Activated T-cell treated with anti-CD3 and anti-CD28 coated beads, Interleukin-2, amount 50 U/mL, for 72 hours (primary cell): ENCODE measurements around the gene GABBR2. TPM values are rescaled to one million over a fixed set of nuclear protein-coding genes. Genes with fewer than 3 reads are reported as not detected.

Experiments used
- ATAC-seq, 2 donors: fragments of 150-1000 bp; cut with Tn5 transposase; replicated peaks in 1 of 2; 2 replicates each; pipeline ENCODE4 v1.10.0; 2021; ENCODE audit warnings: moderate library complexity in 2 of 2, mild to moderate bottlenecking in 1 of 2
- DNase-seq, 2 donors: peaks; one replicate each; pipeline ENCODE4 v3.0.0; 2021 to 2022; ENCODE audit warnings: mixed read lengths in 1 of 2
- H3K27ac Mint-ChIP-seq: one replicate; pipeline ENCODE4 v1.8.0; 2022; ENCODE audit warnings: mild to moderate bottlenecking, moderate library complexity, mixed read lengths
- H3K27me3 Mint-ChIP-seq: one replicate; pipeline ENCODE4 v1.8.0; 2022; ENCODE audit warnings: low read depth, mixed read lengths
- H3K36me3 Mint-ChIP-seq, 2 donors: one replicate each; pipeline ENCODE4 v1.8.0; 2022; ENCODE audit warnings: mixed read lengths in 2 of 2, mild to moderate bottlenecking in 1 of 2; ENCODE audit not compliant: insufficient read depth in 2 of 2
- H3K4me1 Mint-ChIP-seq: one replicate; pipeline ENCODE4 v1.8.0; 2022; ENCODE audit warnings: low read depth, mixed read lengths
- H3K4me3 Mint-ChIP-seq, 2 donors: one replicate each; pipeline ENCODE4 v1.8.0; 2022; ENCODE audit warnings: mild to moderate bottlenecking in 2 of 2, mixed read lengths in 2 of 2, moderate library complexity in 2 of 2
- H3K9me3 Mint-ChIP-seq, 2 donors: one replicate each; pipeline ENCODE4 v1.8.0; 2022; ENCODE audit warnings: mixed read lengths in 2 of 2
- total RNA-seq, 2 donors: library from RNA; stranded (reverse); gene quantifications; one replicate each; pipeline ENCODE4 v1.2.3, GENCODE V29; 2022

The GABBR2 gene
- total RNA-seq, 2 donors from 2014 or later, result not detected

- Mint-ChIP-seq H3K4me1 (no peaks in the 10 kb centered on the region), H3K36me3 (peaks cover 0 to 8% of the 10 kb centered on the region in 2 donors), H3K27me3 (peaks cover 21% of the 10 kb centered on the region), H3K4me3 (no peak overlapping the region), H3K27ac (no peak overlapping the region), H3K9me3 (peaks cover 2 to 5% of the 10 kb centered on the region in 2 donors)
- no peak for DNase-seq
- no peak for ATAC-seq
These were observed 253.2 kb downstream of the GABBR2 start for GRCh38 chr9:98455256-98456155.

- Mint-ChIP-seq H3K4me3 (no peak overlapping the region), H3K36me3 (no peaks in the 10 kb centered on the region), H3K27me3 (peaks cover 21% of the 10 kb centered on the region), H3K4me1 (no peaks in the 10 kb centered on the region), H3K27ac (no peak overlapping the region), H3K9me3 (no peaks in the 10 kb centered on the region)
- DNase-seq (no peak), ATAC-seq (no peak)
These were observed 255.0 kb downstream of the GABBR2 start for GRCh38 chr9:98453589-98454311.

GRCh38 chr9:98451576-98451975 is 257.2 kb downstream of the GABBR2 start:
- Mint-ChIP-seq H3K27ac (no peak overlapping the region), H3K4me1 (no peaks in the 10 kb centered on the region), H3K36me3 (no peaks in the 10 kb centered on the region), H3K9me3 (no peaks in the 10 kb centered on the region), H3K27me3 (peaks cover 21% of the 10 kb centered on the region), H3K4me3 (no peak overlapping the region)
- no peak for ATAC-seq
- no peak for DNase-seq

- H3K36me3 Mint-ChIP-seq, result no peaks in the 10 kb centered on the region
- no peaks in the 10 kb centered on the region for H3K9me3 Mint-ChIP-seq
- H3K27me3 Mint-ChIP-seq, result peaks cover 22% of the 10 kb centered on the region
- no peak for ATAC-seq
- no peak for DNase-seq
- H3K27ac Mint-ChIP-seq, result no peak overlapping the region
- no peak overlapping the region for H3K4me3 Mint-ChIP-seq
- no peaks in the 10 kb centered on the region for H3K4me1 Mint-ChIP-seq
These were observed 258.2 kb downstream of the GABBR2 start for GRCh38 chr9:98450496-98450895.

GRCh38 chr9:98449871-98450270 is 258.9 kb downstream of the GABBR2 start:
- Mint-ChIP-seq H3K4me1 (no peaks in the 10 kb centered on the region), H3K4me3 (no peak overlapping the region), H3K9me3 (no peaks in the 10 kb centered on the region), H3K36me3 (no peaks in the 10 kb centered on the region), H3K27me3 (peaks cover 23% of the 10 kb centered on the region), H3K27ac (no peak overlapping the region)
- no peak for DNase-seq
- ATAC-seq, result no peak

GRCh38 chr9:98445576-98445975 is 263.2 kb downstream of the GABBR2 start:
- H3K27me3 Mint-ChIP-seq, result peaks cover 19% of the 10 kb centered on the region
- DNase-seq, result no peak
- ATAC-seq, result no peak

GRCh38 chr9:98444601-98445000 is 264.1 kb downstream of the GABBR2 start:
- Mint-ChIP-seq H3K36me3 (no peaks in the 10 kb centered on the region), H3K4me1 (no peaks in the 10 kb centered on the region), H3K27ac (no peak overlapping the region), H3K4me3 (no peak overlapping the region), H3K9me3 (no peaks in the 10 kb centered on the region), H3K27me3 (peaks cover 19% of the 10 kb centered on the region)
- DNase-seq, result no peak
- ATAC-seq, result no peak

More at GRCh38 chr9:98445576-98445975, 263.2 kb downstream of the GABBR2 start:
- Mint-ChIP-seq H3K4me1 (no peaks in the 10 kb centered on the region), H3K27ac (no peak overlapping the region), H3K9me3 (no peaks in the 10 kb centered on the region), H3K36me3 (no peaks in the 10 kb centered on the region), H3K4me3 (no peak overlapping the region)

- no peak overlapping the region for H3K4me3 Mint-ChIP-seq
- no peaks in the 10 kb centered on the region for H3K9me3 Mint-ChIP-seq
- peaks cover 19% of the 10 kb centered on the region for H3K27me3 Mint-ChIP-seq
- ATAC-seq (no peak), DNase-seq (no peak)
- no peak overlapping the region for H3K27ac Mint-ChIP-seq
- no peaks in the 10 kb centered on the region for H3K36me3 Mint-ChIP-seq
- H3K4me1 Mint-ChIP-seq, result no peaks in the 10 kb centered on the region
These were observed 266.2 kb downstream of the GABBR2 start for GRCh38 chr9:98442541-98442940.

GRCh38 chr9:98442114-98442513 is 266.6 kb downstream of the GABBR2 start:
- H3K27ac Mint-ChIP-seq, result no peak overlapping the region
- H3K36me3 Mint-ChIP-seq, result no peaks in the 10 kb centered on the region
- H3K4me1 Mint-ChIP-seq, result no peaks in the 10 kb centered on the region
- H3K27me3 Mint-ChIP-seq, result peaks cover 19% of the 10 kb centered on the region
- H3K4me3 Mint-ChIP-seq, result no peak overlapping the region
- ATAC-seq, result no peak
- no peaks in the 10 kb centered on the region for H3K9me3 Mint-ChIP-seq
- no peak for DNase-seq

- Mint-ChIP-seq H3K36me3 (no peaks in the 10 kb centered on the region), H3K4me1 (no peaks in the 10 kb centered on the region), H3K9me3 (peaks cover 0 to 1% of the 10 kb centered on the region in 2 donors), H3K27ac (no peak overlapping the region), H3K27me3 (peaks cover 6% of the 10 kb centered on the region), H3K4me3 (no peak overlapping the region)
- DNase-seq (no peak), ATAC-seq (no peak)
These were observed 270.1 kb downstream of the GABBR2 start for GRCh38 chr9:98438666-98439065.

GRCh38 chr9:98437458-98438034 is 271.2 kb downstream of the GABBR2 start:
- Mint-ChIP-seq H3K27ac (no peak overlapping the region), H3K4me3 (no peak overlapping the region), H3K27me3 (peaks cover 1% of the 10 kb centered on the region), H3K4me1 (no peaks in the 10 kb centered on the region), H3K9me3 (peaks cover 0 to 1% of the 10 kb centered on the region in 2 donors), H3K36me3 (no peaks in the 10 kb centered on the region)
- DNase-seq (no peak), ATAC-seq (no peak)

GRCh38 chr9:98432960-98433359 is 275.8 kb downstream of the GABBR2 start:
- Mint-ChIP-seq H3K27ac (no peak overlapping the region), H3K4me3 (no peak overlapping the region), H3K27me3 (peaks cover 14% of the 10 kb centered on the region), H3K36me3 (no peaks in the 10 kb centered on the region), H3K4me1 (no peaks in the 10 kb centered on the region), H3K9me3 (peaks cover 0 to 1% of the 10 kb centered on the region in 2 donors)
- ATAC-seq (no peak), DNase-seq (no peak)

GRCh38 chr9:98432134-98432533 is 276.6 kb downstream of the GABBR2 start:
- H3K9me3 Mint-ChIP-seq, result peaks cover 0 to 1% of the 10 kb centered on the region in 2 donors
- H3K27me3 Mint-ChIP-seq, result peaks cover 18% of the 10 kb centered on the region
- no peak overlapping the region for H3K4me3 Mint-ChIP-seq
- ATAC-seq (no peak), DNase-seq (no peak)
- H3K4me1 Mint-ChIP-seq, result no peaks in the 10 kb centered on the region
- peaks cover 0 to 2% of the 10 kb centered on the region in 2 donors for H3K36me3 Mint-ChIP-seq
- H3K27ac Mint-ChIP-seq, result no peak overlapping the region
